ENCODE data around the gene KRT10.

- TF ChIP-seq ATF3 (IDR thresholded peaks at IDR 0.05) (no peak), ZBTB33 (IDR thresholded peaks at IDR 0.05) (no peak), CTCF (IDR thresholded peaks at IDR 0.05; ENCODE audit: low read depth, low read length, missing input control) (no peak), RXRA (IDR thresholded peaks at IDR 0.05) (no peak), TAF1 (conservative IDR thresholded peaks at IDR 0.05) (no peak), HNF4G (IDR thresholded peaks at IDR 0.05) (no peak), REST (IDR thresholded peaks at IDR 0.05) (no peak), GABPA (IDR thresholded peaks at IDR 0.05 in 1 of 2, conservative IDR thresholded peaks at IDR 0.05 in 1 of 2) (no peak), JUND (IDR thresholded peaks at IDR 0.05) (no peak), EGR1 (IDR thresholded peaks at IDR 0.05; ENCODE audit: low read depth in 2 of 2) (no peak), YY1 (IDR thresholded peaks at IDR 0.05) (no peak), MAX (IDR thresholded peaks at IDR 0.05) (no peak)
These were observed 5.5 kb upstream of the KRT10 start for GRCh38 chr17:40827746-40828453.
